Cardiac fibroblast (primary cell): ENCODE results near the gene KCNA5.

Experiments used
- DNase-seq, 2 donors: peaks; one replicate each; pipeline versions ENCODE4 v3.0.0 to v3.0.0-alpha.2; 2010; ENCODE audit warnings: low read depth in 2 of 2
- H3K4me3 ChIP-seq, 2 donors: replicated peaks in 1 of 2; 1 replicate in 1 of 2; 2 replicates in 1 of 2; pipeline ENCODE4 v1.5.1; 2011; ENCODE audit warnings: low read depth in 2 of 2, low read length in 2 of 2, mild to moderate bottlenecking in 2 of 2, moderate library complexity in 1 of 2
- TF ChIP-seq, protein P1 (sequence below): IDR thresholded peaks from one replicate; pipeline ENCODE4 v1.5.1; 2011; ENCODE audit warnings: low read depth, mild to moderate bottlenecking, low read length, inconsistent platforms

Gene KCNA5

GRCh38 chr12:5040368-5040767 is 3.3 kb upstream of the KCNA5 start:
- H3K4me3 ChIP-seq: no peak overlapping the region
- TF ChIP-seq, protein P1, sequence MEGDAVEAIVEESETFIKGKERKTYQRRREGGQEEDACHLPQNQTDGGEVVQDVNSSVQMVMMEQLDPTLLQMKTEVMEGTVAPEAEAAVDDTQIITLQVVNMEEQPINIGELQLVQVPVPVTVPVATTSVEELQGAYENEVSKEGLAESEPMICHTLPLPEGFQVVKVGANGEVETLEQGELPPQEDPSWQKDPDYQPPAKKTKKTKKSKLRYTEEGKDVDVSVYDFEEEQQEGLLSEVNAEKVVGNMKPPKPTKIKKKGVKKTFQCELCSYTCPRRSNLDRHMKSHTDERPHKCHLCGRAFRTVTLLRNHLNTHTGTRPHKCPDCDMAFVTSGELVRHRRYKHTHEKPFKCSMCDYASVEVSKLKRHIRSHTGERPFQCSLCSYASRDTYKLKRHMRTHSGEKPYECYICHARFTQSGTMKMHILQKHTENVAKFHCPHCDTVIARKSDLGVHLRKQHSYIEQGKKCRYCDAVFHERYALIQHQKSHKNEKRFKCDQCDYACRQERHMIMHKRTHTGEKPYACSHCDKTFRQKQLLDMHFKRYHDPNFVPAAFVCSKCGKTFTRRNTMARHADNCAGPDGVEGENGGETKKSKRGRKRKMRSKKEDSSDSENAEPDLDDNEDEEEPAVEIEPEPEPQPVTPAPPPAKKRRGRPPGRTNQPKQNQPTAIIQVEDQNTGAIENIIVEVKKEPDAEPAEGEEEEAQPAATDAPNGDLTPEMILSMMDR: no peak
- DNase-seq: no peak

- TF ChIP-seq, protein P1: no peak
- DNase-seq: no peak
- no peak overlapping the region for H3K4me3 ChIP-seq
Measured at GRCh38 chr12:5044420-5045295, 979 bp downstream of the KCNA5 start.

- no peak for DNase-seq
- no peak overlapping the region for H3K4me3 ChIP-seq
- TF ChIP-seq, protein P1: no peak
Measured at GRCh38 chr12:5047094-5047493, 3.4 kb downstream of the KCNA5 start.

DNA sequence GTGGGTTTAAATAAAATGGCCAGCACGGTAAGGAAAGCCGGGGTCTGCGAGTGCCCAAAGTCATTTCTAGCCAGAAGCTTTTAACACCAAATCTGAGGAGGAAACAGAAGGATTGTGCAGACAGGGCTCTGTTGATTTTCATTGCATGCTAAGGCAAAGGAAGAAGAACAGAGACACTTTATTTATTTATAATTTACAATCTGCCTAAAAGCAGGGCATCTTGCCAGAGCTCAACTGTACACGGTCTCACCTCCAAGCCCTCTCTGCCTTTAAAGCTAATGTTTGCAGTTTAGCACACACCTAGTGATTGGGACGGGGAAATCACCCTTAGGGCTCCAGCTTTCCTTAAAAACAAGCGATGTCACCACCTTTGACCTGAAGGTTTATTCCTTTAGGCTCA is 4.0 kb downstream of the KCNA5 start:
- DNase-seq: no peak
- TF ChIP-seq, protein P1: no peak
- no peak overlapping the region for H3K4me3 ChIP-seq

GRCh38 chr12:5050542-5050941 is 6.9 kb downstream of the KCNA5 start:
- TF ChIP-seq, protein P1: no peak
- no peak for DNase-seq
- no peak overlapping the region for H3K4me3 ChIP-seq

DNA sequence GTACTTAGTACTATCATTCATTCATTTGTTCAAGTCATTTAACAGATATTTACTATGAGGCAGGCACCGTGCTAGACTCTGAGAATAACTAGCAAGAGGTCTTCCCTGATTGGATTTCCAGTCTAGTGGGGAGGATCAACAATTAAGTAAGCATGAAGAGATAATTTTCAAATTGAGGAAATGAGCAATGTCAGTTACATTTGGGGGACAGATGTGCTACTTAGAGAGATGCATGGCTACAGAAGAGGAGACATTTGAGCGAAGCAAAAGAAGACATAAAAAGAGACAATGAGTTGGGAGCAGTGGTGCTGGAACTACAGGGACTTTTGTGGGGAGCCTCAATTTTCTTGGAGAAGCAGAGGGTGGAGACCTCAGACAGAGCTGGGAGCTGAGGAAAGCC is 7.7 kb downstream of the KCNA5 start:
- TF ChIP-seq, protein P1: no peak
- H3K4me3 ChIP-seq: no peak overlapping the region
- no peak for DNase-seq
